HG02870 (cell line): ENCODE measurements around the gene CPT1B.
"Not testable (repeated sequence)": the region's sequence is repeated elsewhere in the genome, so short reads cannot be mapped to it uniquely, and the experiment has no call there.

Experiments
- ATAC-seq: cut with Tn5 transposase; IDR thresholded peaks from one replicate; pipeline ENCODE4 v1.9.1; 2021; ENCODE audit warnings: mild to moderate bottlenecking, moderate library complexity; ENCODE audit not compliant: unreplicated experiment

CPT1B gene

DNA sequence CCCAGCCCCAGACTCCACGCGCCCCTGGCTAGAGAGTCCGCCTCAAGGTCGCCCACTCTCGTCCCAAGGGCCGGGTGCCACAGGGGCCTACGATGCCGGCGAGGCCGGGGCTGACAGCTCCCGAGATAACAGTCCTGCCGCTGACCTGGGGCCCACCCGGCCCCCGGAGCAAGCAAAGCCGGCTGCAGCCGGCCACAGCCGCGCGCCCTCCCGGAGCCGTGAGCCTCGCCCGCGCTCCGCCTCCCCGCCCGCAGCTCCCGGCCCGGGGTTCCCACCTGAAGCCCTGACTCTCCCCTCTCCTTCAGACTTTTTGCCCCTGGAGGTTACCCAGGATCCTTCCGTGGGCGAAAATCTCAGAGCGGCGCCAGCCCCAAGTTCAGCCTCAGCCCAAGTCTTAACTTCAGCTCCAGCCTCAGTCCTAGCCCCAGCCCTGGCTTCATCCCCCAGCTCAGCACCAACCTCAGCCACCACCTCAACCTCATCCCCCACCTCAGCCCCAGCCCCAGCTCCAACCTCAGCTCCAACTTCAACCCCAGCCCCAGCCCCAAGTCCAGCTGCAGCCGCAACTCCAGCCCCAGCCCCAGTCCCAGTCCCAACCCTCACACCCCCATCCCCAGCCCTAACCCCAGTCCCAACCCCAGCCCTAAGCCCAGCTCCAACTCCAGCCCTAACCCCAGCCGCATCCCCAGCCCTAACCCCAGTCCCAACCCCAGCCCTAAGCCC, 30.8 kb downstream of the CPT1B start:
- ATAC-seq, result no peak

GRCh38 chr22:50546326-50547262, 31.6 kb downstream of the CPT1B start:
- no peak for ATAC-seq

DNA sequence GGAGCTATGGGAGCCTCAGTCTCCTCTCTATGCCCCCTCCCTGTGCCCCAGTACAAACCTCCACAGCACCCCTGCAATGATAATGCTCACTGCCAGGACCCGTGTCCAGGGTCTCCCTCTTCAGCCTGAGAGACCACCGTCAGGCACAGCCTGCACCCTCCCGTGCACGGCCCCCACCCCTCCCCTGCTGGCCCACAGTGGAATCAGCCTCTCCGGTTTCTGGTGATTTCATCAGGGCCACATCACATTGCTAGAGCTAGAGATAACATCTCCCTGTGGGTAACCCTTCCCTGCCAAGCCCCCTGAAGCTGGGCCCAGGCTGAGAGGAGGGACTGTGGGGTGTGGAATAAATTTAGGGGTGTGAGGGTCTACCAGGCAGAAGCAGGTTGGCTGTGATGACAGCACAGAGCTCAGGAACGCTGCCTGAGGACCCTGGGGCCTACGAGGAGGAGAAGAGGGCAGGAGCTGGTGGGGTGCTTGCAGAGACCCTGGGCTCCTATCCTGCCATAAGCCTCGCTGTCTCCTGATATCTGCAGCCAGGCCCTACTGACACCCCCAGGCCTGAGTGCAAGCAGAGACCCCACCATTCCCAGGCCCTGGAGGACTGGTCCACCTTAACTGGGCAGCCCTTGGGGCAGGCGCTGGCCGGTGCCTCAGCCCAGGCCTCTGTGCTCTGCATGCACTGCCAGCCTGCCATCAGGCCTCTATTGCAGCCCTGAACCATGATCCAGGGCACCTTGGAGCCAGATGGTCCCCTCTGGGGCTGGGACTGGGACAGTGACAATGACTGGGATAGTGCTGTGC, 32.5 kb downstream of the CPT1B start, which contains the start of gene KLHDC7B:
KLHDC7B (plus strand) TSS at position 378 of the 804 bp plus-strand sequence; CDS start at position 723, 345 bp downstream.
- no peak for ATAC-seq

DNA sequence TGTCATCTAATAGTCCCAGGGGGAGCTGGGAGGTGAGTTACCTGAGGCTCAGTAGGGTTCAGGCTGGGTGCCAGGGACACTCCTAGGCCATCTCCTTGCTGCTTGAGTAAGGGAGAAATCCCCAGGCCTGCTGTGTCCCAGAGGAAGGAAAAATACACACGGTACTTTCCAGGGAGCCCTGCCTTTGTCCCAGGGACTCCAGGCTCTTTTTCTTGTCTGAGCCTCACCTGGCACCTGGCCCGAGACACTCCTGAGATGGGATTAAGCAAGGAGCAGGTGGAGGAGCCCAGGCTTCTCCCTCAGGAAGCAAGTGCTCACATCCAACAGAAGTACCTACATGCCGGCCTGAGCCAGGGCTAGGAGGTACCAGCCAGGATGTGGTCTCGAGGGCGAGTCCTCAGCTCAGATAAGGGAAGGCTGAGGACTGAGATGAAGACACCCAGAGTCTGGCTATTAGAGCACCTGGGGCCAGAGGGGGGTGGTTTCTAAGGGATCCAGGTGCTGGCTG, 33.4 kb downstream of the CPT1B start:
- ATAC-seq, result no peak

GRCh38 chr22:50544078-50544745, 34.0 kb downstream of the CPT1B start:
- no peak for ATAC-seq

- ATAC-seq, result no peak
These were observed 35.8 kb downstream of the CPT1B start for GRCh38 chr22:50542416-50542927.

DNA sequence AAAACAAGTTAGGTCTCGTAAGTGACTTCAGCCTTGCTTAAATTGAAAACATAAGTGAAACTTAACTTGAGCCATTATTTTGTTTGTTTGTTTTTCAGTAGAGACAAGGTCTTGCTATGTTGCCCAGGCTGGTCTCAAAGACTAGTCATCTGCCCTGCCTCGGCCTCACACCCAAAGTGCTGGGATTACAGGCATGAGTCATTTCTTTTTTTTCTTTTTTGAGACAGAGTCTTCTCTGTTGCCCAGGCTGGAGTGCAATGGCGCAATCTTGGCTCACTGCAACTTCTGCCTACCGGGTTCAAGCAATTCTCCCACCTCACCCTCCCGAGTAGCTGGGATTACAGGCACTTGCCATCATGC, 36.6 kb downstream of the CPT1B start:
- ATAC-seq, result not testable (repeated sequence)

DNA sequence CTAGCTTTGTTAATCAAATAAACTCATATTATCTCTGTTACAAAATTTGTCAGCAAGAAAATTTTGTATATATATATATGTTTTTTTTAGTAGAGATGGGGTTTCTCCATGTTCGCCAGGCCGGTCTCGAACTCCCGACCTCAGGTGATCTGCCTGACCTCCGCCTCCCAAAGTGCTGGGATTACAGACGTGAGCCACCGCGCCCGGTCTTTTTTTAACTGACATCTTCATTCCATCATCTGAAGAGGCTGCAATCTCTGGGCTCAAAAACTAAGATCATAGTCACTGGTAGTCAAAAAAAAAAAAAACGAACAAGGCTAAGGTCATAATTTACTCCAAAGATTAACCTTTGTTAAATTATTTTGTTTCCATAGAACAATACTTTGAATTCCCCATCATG, 37.8 kb downstream of the CPT1B start:
- ATAC-seq, result no peak

DNA sequence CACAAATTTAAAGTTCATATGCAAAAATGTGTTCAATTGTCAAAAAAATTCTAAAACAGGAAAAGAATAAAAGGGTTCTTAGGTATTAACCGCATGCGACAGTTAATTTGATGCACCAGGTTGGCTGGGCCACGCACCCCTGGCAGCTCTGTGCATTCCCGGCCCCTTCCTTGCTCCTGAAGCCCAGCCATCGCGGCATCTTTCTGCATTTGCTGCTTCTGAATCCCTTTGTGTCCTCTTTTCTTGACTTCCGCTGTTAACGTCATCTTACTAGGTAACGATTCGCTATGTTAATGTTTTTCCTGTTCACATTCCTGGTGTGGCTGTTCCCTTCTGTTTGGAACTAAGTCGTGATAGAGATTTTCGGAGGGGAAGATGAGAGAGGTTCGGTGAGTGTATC, 40.5 kb downstream of the CPT1B start:
- ATAC-seq, result no peak

DNA sequence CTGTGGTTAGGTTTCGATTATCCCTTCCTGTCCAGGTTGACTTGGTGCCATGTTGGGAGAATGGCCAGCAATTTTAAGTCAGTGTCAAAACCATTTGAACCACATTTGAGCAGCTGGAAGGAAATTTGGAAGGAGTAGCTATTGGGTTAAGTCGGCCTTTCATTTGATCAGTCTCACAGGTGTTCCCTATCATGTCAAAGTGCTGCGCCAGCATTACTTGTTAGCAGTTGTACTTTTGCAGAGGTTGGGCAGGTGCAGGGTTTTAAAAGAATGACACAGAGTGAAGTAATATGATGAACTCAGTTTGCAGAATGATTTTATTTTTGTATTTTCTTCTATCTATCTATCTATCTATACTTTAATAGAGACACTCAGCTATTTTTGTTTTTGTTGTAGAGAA, 42.0 kb downstream of the CPT1B start:
- no peak for ATAC-seq

- ATAC-seq, result no peak
These were observed 43.1 kb downstream of the CPT1B start for GRCh38 chr22:50535113-50535512.

DNA sequence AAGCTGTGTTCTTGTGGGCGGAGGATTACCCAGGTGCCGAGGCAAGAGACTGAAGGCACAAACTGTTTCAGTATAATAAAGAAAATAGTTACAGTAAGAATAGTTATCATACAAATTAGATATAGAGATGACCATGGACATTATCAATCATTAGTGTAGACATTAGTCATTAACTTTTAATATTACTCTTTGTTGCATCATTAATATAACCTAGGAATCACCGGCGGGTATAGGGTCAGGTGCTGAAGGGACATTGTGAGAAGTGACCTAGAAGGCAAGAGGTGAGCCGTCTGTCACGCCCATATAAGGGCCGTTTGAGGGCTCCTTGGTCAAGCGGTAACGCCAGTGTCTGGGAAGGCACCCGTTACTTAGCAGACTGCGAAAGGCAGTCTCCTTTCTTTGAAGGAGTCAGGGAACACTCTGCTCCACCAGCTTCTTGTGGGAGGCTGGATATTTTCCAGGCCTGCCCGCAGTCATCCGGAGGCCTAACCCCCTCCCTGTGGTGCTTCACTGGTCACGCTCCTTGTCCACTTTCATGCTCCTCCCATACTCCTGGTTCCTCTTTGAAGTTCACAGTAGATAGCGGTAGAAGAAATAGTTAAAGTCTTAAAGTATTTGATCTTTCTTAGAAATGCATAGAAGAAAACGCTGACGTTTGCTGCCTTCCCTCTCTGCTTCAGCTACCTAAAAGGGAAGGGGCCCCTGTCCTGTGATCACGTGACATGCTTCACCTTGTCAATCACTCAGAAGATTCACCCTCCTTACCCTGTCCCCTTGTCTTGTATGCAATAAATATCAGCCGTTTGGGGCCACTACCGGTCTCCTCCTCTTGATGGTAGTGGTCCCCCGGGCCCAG, 44.1 kb downstream of the CPT1B start:
- not testable (repeated sequence) for ATAC-seq

- ATAC-seq, result no peak
These were observed 45.1 kb downstream of the CPT1B start for GRCh38 chr22:50532824-50533796.

GRCh38 chr22:50531962-50532674, 46.1 kb downstream of the CPT1B start:
- ATAC-seq, result no peak

DNA sequence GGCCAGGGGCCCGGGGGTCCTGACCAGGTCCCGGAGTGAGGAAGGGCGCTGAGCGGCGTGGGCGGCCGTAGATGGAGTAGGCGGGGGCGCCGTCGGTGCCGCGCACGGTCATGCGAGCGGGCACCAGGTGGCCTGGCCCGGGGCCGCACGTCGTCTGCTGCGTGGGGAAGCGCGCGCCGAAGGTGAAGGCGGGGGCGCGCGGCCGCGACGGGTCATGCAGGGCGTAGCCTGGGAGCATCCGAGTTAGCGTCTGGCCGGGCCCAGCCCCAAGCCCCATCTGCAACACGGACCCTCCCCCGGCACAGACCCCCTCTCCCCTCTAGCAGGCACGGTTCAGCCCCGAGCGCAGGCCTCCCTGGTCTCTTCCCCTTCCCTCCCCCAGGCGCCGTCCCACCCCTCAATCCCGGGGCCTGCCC, 46.7 kb downstream of the CPT1B start:
- no peak for ATAC-seq

GRCh38 chr22:50530877-50531545, 47.2 kb downstream of the CPT1B start:
- ATAC-seq, result no peak

DNA sequence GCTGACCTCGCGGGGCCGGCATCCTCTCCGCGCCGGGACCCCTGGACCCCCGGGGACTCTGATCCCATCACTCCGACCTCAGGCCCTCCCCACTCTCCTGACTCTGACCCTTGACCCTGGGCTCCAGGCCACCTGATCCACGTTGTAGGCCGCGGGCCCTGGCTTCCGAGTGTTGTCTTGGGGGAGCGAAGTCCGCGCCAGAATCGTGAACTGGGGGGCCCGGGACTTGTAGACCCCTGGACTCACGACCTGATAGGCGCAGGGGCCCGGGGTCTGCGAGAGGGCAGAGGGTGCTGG, 47.7 kb downstream of the CPT1B start:
- no peak for ATAC-seq
